DMS114 treated with DMSO at 0.1 percent for 48 hours (cell line): ENCODE data around the gene TEPSIN.

Experiments used
- DNase-seq: peaks from one replicate; lab custom pipeline; 2025; ENCODE audit not compliant: unreplicated experiment; lab: John Stamatoyannopoulos, UW

Gene TEPSIN

DNA sequence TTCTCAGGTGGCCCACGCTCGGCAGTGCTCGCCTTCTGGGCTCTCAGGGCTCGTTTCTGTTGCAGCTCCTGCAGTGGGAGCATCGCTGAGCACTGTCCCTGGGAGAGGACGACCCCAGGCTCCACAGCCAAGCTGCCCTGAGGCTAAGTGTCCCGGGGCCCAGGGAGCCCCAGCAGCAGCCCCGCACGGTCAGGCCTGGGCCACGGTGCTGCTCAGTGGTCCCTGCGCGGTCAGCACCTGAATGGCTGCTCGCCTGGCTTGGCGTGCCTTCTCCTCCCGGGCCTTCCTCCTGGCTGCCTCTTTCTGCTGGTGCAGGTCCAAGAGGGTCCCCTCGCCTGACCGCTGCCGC lies 39.4 kb downstream of the TEPSIN start:
- DNase-seq: no peak

DNA sequence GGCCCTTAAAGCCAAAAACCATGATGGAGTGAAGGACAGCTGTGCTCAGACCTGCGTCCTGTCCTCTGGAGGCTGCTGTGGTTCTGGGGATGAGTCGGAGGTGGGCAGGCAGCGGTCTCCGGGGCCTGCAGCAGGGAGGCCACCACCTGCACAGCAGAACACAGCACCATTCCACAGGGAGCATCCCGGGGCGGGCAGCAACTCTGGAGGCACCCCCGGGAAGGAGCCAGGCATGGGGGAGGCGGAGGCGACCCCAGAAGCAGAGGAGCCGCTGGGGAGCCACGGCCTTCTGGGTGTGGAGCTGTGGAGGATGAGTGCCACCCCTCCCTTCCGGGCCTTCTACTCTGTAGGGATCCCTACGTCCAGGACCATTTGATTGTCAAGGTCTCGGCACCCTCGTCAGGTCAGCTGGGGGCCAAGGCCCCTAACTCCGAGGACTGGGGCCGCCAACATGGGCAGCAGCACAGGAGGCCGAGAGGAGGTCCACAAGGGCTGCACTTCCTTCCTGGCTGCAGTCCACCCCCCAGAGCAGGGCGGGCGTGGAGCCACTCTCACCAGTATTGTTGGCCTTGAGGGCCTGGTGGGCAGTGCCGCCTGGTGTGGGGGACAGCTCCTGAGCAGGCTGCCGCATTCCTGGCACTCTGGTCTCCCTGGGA lies 39.9 kb downstream of the TEPSIN start:
- no peak for DNase-seq

DNA sequence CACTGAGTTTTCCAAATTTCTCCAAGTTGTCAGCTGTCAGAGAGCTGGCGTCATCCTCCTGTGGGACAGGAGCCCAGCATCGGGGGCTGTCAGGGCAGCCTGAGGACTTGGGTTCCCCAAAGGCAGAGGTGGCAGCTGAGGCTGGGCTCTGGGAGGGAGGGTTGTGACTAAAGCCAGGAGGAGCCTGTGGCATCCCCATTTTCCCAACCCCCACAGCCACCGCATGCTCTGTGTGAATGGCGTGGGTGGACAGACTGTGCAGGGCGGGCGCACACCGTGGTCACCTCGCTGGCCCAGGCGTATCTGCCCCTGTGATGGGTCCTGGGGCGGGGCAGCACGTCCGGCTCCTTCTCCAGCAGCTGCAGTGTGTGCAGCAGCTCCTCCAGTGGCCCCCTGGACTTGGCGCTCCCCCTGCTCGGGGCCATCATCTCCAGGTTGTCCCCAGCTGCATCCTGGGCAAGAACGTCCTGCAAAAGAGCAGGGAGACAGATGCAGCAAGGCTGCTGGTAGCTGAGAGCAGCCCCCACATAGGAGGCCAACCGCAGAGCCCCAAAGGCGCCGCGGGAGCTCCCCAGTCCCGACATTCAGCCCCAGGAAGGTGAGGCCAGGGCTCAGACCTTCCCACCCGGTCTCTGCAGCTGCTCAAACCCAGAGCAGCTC lies 40.9 kb downstream of the TEPSIN start:
- DNase-seq: no peak

DNA sequence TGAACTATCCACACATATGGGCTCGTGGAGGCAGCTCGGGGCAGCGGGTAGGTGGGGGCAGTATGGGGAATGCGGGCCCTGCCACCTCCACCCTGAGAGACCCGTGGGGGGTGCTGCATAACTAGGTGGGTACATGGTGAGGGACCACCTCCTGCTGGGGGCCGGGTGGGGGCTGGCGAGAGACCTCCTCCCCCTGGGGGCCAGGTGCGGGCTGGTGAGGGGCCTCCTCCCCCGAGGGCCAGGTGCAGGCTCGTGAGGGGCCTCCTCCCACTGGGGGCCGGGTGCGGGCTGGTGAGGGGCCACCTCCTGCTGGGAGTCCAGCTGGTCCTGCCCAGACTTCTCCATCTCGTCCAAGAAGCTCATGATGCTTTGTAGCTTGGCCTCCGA lies 41.5 kb downstream of the TEPSIN start:
- DNase-seq: no peak

DNA sequence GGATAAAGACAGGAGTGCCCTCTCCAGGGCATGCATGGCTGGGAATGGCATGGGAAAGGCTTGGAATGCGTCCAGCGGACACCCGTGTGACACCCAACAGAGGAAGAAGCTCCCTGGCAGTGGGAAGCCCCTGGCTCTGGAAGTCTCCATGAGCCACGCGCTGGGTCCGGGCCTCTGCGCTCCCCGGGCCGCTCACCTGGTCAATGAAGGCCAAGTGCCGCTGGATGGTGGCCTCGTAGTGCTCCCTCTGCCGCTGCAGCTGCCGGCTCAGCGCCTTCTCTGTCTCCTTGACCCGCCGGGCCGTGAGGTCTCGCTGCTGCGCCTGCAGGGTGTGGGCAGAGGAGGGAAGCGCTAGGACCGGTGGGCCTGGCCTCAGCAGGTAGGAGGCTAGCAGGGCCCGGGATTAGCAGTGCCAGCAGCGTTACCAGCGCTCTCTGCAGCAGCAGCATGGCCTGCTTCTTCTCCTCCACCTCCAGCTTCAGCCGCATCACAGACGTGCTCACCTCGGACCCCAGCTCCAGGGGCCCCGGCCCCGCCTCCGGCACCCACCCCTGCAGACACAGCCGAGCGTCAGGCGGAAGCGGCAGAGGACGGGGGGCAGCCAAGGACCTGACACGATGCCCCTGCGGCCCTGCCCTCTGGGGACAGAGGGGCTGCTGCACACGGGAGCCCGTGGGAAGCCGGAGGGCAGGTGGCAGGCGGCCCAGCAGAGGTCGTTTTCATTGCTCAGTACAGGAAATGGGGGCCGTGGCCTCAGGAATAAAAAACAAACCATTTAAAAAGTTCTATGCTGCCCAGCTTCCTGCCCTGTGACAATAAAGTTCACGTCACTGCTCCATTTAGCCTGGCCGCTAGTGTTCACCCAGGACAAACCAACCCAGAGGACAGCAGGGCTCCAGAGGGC lies 42.1 kb downstream of the TEPSIN start:
- DNase-seq: no peak

DNA sequence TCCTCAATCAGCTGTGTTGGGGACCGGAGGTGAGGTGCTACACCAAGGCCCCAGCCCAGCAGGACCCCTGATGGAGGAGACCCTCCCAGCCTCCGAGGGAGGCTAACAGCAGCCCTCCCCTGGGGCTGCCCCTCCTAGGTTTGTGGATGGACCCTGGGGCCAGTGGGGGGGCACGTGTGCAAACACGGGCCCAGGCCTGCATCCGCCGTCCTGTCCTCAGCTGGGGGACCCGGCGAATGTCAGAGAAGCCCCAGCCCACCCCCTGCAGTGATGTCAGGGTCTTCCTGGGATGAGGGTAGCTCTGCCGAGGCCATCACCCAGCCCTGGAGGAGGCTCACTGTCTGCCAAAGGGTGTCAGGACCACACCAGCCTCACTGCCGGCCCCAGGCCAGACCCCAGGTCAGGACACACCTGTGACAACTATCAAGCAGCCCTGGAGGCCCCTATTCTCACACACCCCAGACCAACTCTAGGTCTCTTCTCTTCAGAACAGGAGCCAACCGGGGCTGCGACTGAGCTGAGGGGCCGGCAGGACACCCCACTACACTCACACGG lies 42.8 kb downstream of the TEPSIN start:
- no peak for DNase-seq

DNA sequence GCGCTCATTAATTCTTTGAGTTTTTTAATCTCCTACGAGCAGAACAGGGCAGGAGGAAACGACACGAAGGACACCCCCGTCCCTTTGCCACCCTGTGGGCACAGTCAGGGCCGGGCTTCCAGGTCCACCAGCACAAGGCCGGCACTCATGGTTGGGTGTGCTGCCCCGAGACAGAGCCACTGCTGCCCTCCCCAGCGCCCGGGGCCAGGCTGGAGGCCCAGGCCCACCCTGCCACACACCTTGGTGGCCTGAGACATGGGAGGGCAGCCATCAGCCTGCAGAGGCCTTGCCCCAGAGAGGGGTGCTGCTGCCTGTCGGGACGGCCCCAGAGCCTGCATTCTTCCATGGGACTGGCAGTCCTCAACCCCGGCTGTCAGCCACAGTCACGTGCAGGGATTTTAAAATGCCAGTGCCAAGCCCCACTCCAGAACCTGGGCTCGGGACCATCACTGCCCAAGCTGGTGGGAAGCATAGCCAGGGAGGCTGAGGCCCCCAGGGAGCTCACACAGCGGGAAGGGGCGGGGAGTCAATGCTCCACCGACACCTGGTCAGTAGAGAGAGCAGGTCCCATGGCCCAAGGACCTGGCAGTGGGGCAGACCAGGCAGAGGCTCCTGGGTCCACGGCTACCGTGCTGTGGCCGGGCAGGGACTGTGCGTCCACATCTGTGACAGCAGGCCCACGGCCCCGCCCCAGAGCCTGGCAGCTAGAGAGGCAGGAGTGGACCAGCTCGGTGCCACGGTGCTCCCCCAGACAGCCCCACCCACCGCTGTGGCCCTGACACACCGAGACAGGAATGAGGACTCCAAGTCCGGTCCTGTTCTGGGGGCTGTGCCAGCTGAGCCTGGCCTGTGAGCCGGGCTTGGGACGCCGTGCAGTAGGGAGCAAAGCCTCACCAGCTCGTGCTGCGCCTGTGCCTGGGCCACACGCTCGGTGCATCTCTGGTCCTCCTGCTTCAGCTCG lies 43.6 kb downstream of the TEPSIN start:
- no peak for DNase-seq

DNA sequence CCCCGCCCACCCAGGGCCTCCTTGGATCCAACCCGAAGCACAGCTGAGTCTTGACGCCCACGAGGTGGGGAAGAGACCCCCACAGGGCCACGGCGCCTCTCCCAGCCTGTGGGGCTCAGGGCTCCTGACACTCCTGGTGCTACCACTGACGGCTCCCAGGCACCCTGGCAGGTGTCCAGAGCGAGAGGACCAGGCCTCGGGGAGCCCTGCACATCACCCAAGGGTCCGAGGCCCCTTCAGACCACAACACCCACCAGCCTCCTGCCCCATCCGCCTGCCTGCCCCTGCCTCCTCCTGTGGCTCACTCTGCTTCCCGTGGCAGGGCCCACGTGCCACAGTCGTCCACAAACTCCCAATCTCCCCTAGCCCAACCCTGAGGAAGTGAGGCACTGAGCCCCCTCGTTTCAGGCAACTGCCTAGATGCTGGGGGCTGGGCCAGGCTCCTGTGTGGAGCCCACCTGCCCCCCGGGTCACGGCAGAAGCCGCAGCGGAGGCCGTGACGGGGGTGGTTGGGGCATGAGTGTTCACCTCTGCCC lies 44.6 kb downstream of the TEPSIN start:
- DNase-seq: no peak

DNA sequence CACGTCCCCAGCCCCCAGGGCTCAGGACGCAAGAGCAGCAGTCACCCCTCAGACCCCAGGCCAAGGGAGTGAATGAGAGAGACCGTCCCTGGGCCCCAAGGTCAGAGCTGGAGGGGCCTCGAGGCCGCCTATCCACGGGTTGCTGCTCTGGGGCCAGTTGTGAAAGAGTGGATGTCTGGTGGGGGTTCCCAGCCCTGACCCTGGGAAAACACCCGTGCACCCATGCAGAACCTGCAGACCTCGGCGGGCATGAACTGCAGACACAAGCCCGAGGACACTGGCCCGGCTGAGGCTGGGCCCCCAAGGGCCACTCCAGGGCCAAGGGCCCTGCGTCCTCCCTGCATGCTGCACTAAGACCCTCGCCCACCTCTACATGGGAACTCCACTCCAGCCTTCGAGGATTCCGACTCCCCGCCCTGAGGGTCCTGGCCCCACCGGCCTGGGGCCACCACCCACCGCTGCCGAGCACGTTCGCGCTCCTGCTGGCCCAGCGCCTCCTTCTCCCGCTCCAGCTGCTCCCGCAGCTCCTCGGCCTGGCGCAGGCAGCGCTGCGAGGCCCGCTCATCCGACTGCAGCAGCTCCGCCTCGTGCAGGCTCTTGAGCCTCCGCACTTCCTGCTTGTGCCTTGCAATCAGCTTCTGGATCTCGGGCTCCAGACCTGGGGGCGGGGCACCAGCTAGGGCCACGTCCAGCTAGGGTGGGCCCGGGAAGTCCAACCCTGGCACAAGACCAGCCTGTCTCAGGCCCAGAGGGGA lies 45.2 kb downstream of the TEPSIN start:
- DNase-seq: no peak

DNA sequence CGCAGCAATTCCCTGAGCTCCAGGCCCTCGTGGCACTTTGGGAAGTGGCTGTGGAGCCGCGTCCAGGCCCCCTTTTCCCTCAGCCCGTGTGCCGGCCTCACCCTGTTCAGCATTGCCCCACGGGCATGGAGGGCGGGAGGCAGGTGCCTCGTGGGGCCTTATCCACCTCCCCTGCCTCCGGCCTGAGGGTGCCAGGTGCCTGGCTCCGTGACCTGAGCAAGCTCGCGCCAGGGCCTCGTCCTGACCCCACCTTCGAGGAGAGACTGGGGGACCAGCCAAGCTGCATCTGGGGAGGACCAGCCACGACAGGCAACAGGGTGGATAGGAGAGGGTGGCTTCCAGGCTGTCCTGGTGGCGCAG lies 45.8 kb downstream of the TEPSIN start:
- DNase-seq: no peak

DNA sequence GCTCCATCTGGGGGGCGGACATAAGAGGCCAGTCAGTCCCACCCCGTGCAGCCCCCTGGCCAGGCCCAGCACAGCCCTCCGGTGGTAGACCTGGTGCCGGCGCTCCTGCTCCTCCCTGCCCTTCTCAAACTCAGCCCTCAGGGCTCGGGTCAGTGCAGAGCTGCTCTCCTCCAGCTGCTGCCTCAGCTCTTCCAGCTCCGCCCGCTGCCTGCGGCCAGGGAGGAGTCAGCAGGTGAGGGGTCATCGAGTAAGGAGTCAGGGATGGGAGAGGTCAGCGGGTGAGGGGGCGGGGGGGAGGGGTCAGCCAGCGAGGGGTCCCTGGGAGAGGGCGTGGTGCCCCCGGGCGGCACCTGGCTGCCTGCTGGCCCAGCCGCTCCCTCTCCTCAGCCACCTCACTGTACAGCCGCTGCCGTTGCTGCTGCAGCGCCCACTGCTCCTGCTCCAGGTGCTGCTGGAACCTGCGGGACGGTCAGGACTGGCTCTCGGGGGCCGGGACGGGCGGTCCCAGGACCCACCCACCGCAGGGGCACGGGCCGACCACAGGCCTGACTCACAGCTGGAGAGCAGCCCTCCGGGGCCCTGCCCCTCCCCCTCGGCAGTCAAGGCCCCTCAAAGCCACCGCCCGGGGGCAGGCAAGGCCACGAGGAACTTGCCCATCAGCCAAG lies 46.3 kb downstream of the TEPSIN start:
- DNase-seq: no peak

DNA sequence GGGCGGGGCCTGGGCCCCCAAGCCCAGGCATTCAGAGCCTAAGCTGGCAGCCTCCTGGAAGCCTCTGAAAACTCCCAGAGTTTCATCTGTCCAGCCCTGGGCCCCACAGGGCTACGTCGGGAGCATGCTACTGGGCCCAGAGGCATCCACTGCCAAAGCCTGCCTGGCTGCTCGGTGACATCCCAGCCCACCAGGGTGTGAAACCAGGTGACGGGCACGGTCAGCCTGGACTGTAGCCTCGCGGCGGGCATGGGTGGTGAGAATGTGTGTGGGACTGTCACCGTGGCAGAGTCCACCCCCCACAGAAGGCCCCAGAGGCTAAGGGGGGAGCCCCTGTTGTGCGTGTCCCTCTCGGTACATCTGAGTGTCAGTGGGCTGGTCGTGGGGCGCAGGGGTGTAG lies 47.2 kb downstream of the TEPSIN start:
- DNase-seq: no peak

DNA sequence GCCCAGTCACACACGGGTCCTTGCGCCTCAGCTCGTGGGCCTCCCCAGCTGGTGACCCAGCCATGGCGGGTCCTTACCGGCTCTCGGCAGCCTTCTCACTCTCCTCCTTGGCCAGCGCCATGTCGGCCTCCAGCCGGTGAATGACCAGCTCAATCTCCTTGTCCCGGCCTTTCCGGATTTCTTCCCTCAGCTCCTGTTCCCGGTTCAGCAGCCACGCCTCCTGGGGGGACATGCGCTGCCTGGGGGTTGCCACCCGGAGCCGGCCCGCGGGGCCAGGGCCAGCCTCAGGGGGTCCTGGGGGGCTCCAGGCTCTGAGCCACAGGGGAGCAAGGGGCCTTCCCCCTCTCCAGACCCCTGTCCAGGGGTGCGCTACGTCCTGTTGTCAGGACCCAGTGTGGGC lies 47.7 kb downstream of the TEPSIN start:
- DNase-seq: no peak

DNA sequence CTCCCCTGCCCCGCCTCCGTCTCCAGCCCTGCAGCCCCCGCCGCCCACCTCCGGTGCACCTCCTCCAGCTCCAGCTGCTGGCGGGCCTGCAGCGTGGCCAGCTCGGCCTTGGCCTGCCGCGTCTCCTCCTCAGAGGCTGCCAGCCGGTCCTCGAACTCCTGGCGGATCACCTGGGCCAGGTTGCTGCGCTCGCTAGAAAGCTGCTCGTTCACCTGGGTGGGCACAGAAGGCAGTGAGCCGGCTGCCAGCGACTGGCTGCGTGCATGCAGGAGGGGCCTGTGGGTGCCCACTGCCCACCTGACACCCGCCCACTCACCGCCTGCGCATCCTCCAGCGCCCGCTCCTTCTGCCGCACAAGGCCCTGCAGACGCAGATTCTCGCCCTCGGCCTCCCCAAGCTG lies 48.3 kb downstream of the TEPSIN start:
- DNase-seq: no peak

DNA sequence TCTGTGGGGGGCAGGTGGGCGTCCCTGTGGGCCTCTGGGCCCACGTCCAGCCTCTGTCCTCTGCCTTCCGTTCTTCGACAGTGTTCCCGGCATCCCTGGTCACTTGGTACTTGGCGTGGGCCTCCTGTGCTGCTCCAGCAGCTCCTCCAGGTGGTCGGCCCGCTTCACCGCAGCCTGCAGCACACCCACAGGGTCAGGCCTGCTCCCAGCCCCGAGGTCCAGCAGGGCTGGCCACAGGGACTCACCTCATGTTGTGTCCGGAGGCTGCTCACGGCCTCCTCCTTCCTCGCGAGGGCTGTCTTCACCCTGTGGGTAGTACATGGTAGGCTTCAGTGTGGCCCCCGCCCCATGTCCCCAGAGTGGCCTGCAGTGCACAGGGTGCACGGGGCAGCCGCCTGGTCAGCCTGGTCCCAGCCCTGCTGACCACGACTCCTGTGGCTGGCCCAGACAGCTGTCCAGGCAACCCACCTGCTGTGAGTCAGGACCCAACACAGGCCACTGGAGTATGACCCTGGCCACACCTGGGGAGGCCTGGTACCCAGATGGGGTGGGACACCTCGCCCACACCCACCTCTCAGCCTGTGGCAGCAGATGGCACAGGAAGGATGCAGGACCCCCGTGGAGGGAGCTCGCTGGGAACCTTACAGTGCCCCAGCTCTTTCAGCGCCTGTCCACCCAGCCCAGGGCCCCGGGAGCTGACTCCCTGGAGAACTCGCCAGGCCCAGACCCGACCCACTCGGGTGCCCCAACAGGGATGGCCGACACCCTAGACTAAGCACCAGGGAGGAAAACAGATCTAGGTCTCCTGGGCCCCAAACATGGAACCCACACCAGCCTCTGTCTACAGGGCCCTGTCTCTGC lies 49.0 kb downstream of the TEPSIN start:
- DNase-seq: no peak

DNA sequence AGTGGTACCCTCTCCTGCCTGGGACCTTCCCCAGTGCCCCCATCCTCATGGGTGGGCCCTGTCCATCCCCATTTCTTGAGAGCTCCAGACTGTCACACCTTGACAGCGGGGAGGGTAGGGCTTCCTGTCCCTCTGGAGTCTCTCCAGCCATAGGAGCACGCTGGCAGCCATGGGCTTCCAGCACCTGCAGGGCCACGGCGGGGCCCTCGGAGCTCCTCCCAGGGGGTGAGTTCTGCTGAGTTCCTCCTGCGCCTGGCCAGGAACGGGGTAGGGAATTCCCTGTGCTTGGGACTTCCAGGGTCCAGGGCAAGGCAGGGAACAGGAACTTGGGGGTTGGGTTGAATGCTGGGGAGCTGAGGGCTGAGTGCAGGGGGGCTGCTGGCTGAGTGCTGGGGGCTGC lies 49.8 kb downstream of the TEPSIN start:
- no peak for DNase-seq

DNA sequence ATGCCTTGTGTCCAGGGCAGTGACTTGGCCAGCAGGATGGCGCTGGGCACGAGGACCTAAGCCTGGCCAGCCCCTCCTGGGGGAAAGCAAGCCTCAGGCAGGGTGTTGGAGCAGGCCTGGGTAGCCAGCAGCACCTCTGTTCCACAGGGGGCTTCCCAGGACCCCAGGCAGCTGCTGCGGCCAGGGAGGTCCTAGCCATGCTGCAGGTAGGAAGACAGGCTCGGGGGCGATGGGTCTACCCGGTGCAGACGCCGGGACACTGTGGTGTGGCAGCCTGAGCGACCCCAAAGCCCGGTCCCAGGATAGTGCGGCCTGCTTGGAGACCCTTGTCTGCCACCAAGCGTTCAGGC lies 50.4 kb downstream of the TEPSIN start:
- DNase-seq: no peak
